B cell (primary cell): ENCODE measurements around the gene DMRT1. TPM values are rescaled to one million over a fixed set of nuclear protein-coding genes. Genes with fewer than 3 reads are reported as not detected.

Source experiments
- ATAC-seq: fragments of 200-7000 bp; cut with Tn5 transposase; one replicate; pipeline ENCODE4 v1.10.0; 2021; ENCODE audit warnings: low read depth, mild to moderate bottlenecking, moderate number of reproducible peaks, moderate library complexity
- CTCF ChIA-PET: fragments of 350-600 bp; sonication (Branson Sonifier 250); formaldehyde crosslinking; loops from one replicate; lab custom pipeline; 2021; ENCODE audit warnings: antibody characterized with exemption, inconsistent platforms; lab: Charles Lee
- POLR2A ChIA-PET: fragments of 350-600 bp; sonication (Branson Sonifier 250); formaldehyde crosslinking; loops from one replicate; lab custom pipeline; 2021; ENCODE audit warnings: antibody characterized with exemption; lab: Charles Lee
- DNase-seq: peaks from one replicate; pipeline ENCODE4 v3.0.0; 2013
- H2AFZ ChIP-seq: 2 replicates; pipeline ENCODE4 v1.6.1; 2012; ENCODE audit warnings: mild to moderate bottlenecking, low read depth, low read length; ENCODE audit not compliant: insufficient read depth, poor library complexity, severe bottlenecking
- H3K27ac ChIP-seq, 2 donors: 1 replicate in 1 of 2; 2 replicates in 1 of 2; pipeline ENCODE4 v1.5.1; 2012 to 2013; ENCODE audit warnings: low read length in 2 of 2, mild to moderate bottlenecking in 2 of 2, moderate library complexity in 1 of 2
- H3K27me3 ChIP-seq, 4 experiments: fragments of 200-600 bp in 1 of 4; sonication (generic) in 1 of 4; replicated peaks in 1 of 4; 1 replicate in 2 of 4; 2 replicates in 2 of 4; pipeline versions ENCODE4 v1.6.1 to v1.7.0; 2013 to 2016; ENCODE audit warnings: low read length in 3 of 4, mild to moderate bottlenecking in 2 of 4, mixed read lengths in 1 of 4, moderate library complexity in 1 of 4; ENCODE audit not compliant: insufficient read depth in 4 of 4, control insufficient read depth in 3 of 4; ENCODE audit errors: control extremely low read depth in 1 of 4
- H3K36me3 ChIP-seq, 2 experiments: replicated peaks in 1 of 2; 1 replicate in 1 of 2; 2 replicates in 1 of 2; pipeline versions ENCODE4 v1.6.1 to v1.7.1; 2013; ENCODE audit warnings: low read length in 1 of 2; ENCODE audit not compliant: insufficient read depth in 2 of 2, control insufficient read depth in 1 of 2; ENCODE audit errors: control extremely low read depth in 1 of 2, extremely low read depth in 1 of 2
- H3K4me1 ChIP-seq, 2 donors: fragments of 200-600 bp in 1 of 2; sonication (generic) in 1 of 2; 1 replicate in 1 of 2; 2 replicates in 1 of 2; pipeline versions ENCODE4 v1.5.1 to v1.6.1; 2013 to 2017; ENCODE audit warnings: low read length in 2 of 2; ENCODE audit not compliant: control insufficient read depth in 2 of 2, insufficient read depth in 2 of 2
- H3K4me2 ChIP-seq: replicated peaks from 2 replicates; pipeline ENCODE3; 2012; ENCODE audit warnings: mild to moderate bottlenecking, low read depth, low read length; ENCODE audit not compliant: poor library complexity, severe bottlenecking
- H3K4me3 ChIP-seq, 5 experiments: fragments of 200-600 bp in 1 of 5; sonication (generic) in 1 of 5; 1 replicate in 3 of 5; 2 replicates in 2 of 5; pipeline versions ENCODE4 v1.5.1 to v1.7.0; 2011 to 2016; ENCODE audit warnings: low read length in 4 of 5, mild to moderate bottlenecking in 4 of 5, low read depth in 2 of 5, control low read depth in 1 of 5, moderate library complexity in 1 of 5; ENCODE audit not compliant: insufficient read depth in 1 of 5; ENCODE audit errors: control extremely low read depth in 1 of 5, extremely low read depth in 1 of 5
- H3K79me2 ChIP-seq: fragments of 200-600 bp; sonication (generic); one replicate; pipeline ENCODE4 v1.6.0; 2016; ENCODE audit warnings: low read length; ENCODE audit not compliant: control insufficient read depth, insufficient read depth
- H3K9ac ChIP-seq: fragments of 200-600 bp; sonication (generic); 2 replicates; pipeline ENCODE4 v1.6.1; 2017; ENCODE audit warnings: mild to moderate bottlenecking, low read length, moderate library complexity
- H3K9me3 ChIP-seq, 3 donors: one replicate each; pipeline versions ENCODE4 v1.6.1 to v1.7.1; 2013; ENCODE audit warnings: low read length in 2 of 3; ENCODE audit not compliant: control insufficient read depth in 2 of 3, insufficient read depth in 1 of 3; ENCODE audit errors: control extremely low read depth in 1 of 3
- H4K20me1 ChIP-seq: 2 replicates; pipeline ENCODE4 v1.6.0; 2012; ENCODE audit warnings: mild to moderate bottlenecking, low read length; ENCODE audit not compliant: insufficient read depth, control insufficient read depth, poor library complexity, severe bottlenecking
- H3K27ac Mint-ChIP-seq: one replicate; pipeline ENCODE4 v1.8.0; 2021; ENCODE audit warnings: mixed read lengths
- H3K27me3 Mint-ChIP-seq: one replicate; pipeline ENCODE4 v1.8.0; 2021; ENCODE audit warnings: mixed read lengths
- H3K4me1 Mint-ChIP-seq: one replicate; pipeline ENCODE4 v1.8.0; 2021; ENCODE audit warnings: mixed read lengths
- H3K4me3 Mint-ChIP-seq: one replicate; pipeline ENCODE4 v1.8.0; 2021; ENCODE audit warnings: mixed read lengths
- H3K9me3 Mint-ChIP-seq: one replicate; pipeline ENCODE4 v1.8.0; 2022; ENCODE audit warnings: mixed read lengths; ENCODE audit not compliant: insufficient read depth
- EZH2 ChIP-seq: IDR thresholded peaks from 2 replicates; pipeline ENCODE4 v1.6.1; 2012; ENCODE audit warnings: borderline replicate concordance, low read depth, mild to moderate bottlenecking, moderate library complexity, low read length; ENCODE audit not compliant: insufficient read depth, poor library complexity, severe bottlenecking
- WGBS: methylation state at CpG from one replicate; pipeline ENCODE4 v1.1.5; 2013; ENCODE audit warnings: missing lambda C conversion rate; ENCODE audit not compliant: insufficient coverage; 5-methylcytosine and 5-hydroxymethylcytosine counted together
- intact Hi-C: fragments of 100-400 bp; cut with micrococcal nuclease; formaldehyde crosslinking; loops from one replicate; pipeline ENCODE4 v1.10.0; 2022
- polyA plus RNA-seq: library from polyadenylated mRNA; depleted of rRNA; stranded (reverse); fragments of >200 nt; gene quantifications from 2 replicates; pipeline ENCODE4 v1.2.3, GENCODE V29; 2012
- total RNA-seq, 2 donors: library from RNA; stranded (reverse); fragments of 120-200 nt in 1 of 2; gene quantifications; 1 replicate in 1 of 2; 2 replicates in 1 of 2; pipeline versions ENCODE4 v1.2.3 to v1.2.4, GENCODE V29; 2013 to 2022
- TF ChIP-seq, protein P1 (sequence below): fragments of 200-600 bp; IDR thresholded peaks from one replicate; pipeline ENCODE4 v1.8.0; 2022; ENCODE audit warnings: antibody characterized with exemption, mild to moderate bottlenecking

The DMRT1 gene
- total and polyA plus RNA-seq, 2 donors (not counting 1 experiment from before 2014, with no cell fraction given): not detected

- Mint-ChIP-seq H3K9me3 (peaks cover 6% of the 10 kb centered on the region), H3K27ac (no peak overlapping the region), H3K4me3 (no peak overlapping the region), H3K27me3 (peaks cover 25% of the 10 kb centered on the region), H3K4me1 (no peaks in the 10 kb centered on the region)
- intact Hi-C loops: no loop called here
- ChIA-PET POLR2A (no interaction called here), CTCF (no interaction called here)
- DNase-seq (no peak), ATAC-seq (no peak)
- H3K36me3 ChIP-seq: no peaks in the 10 kb centered on the region
- H2AFZ ChIP-seq: no peak overlapping the region
- H3K27me3 ChIP-seq: peaks cover 0 to 3% (median 0%) of the 10 kb centered on the region in 4 experiments
- no peaks in the 10 kb centered on the region for H3K9me3 ChIP-seq
- TF ChIP-seq, protein P1, sequence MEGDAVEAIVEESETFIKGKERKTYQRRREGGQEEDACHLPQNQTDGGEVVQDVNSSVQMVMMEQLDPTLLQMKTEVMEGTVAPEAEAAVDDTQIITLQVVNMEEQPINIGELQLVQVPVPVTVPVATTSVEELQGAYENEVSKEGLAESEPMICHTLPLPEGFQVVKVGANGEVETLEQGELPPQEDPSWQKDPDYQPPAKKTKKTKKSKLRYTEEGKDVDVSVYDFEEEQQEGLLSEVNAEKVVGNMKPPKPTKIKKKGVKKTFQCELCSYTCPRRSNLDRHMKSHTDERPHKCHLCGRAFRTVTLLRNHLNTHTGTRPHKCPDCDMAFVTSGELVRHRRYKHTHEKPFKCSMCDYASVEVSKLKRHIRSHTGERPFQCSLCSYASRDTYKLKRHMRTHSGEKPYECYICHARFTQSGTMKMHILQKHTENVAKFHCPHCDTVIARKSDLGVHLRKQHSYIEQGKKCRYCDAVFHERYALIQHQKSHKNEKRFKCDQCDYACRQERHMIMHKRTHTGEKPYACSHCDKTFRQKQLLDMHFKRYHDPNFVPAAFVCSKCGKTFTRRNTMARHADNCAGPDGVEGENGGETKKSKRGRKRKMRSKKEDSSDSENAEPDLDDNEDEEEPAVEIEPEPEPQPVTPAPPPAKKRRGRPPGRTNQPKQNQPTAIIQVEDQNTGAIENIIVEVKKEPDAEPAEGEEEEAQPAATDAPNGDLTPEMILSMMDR: no peak
- TF ChIP-seq EZH2: no peak
- H3K4me1 ChIP-seq: no peaks in the 10 kb centered on the region
- no peak overlapping the region for H3K4me2 ChIP-seq
- 100% methylated on average over 2 of the region's 6 CpGs for WGBS
- H3K27ac ChIP-seq: no peak overlapping the region
- H3K79me2 ChIP-seq: no peaks in the 10 kb centered on the region
- H3K9ac ChIP-seq: no peak overlapping the region
- H3K4me3 ChIP-seq: no peak overlapping the region
- no peaks in the 10 kb centered on the region for H4K20me1 ChIP-seq
Measured at GRCh38 chr9:795869-796268, 45.6 kb upstream of the DMRT1 start.

GRCh38 chr9:800591-801150, 40.8 kb upstream of the DMRT1 start:
- Histone ChIP-seq H4K20me1 (no peaks in the 10 kb centered on the region), H2AFZ (no peak overlapping the region), H3K27me3 (peaks cover 0 to 3% (median 1%) of the 10 kb centered on the region in 4 experiments), H3K36me3 (no peaks in the 10 kb centered on the region), H3K79me2 (no peaks in the 10 kb centered on the region), H3K4me1 (no peaks in the 10 kb centered on the region), H3K9me3 (no peaks in the 10 kb centered on the region), H3K4me3 (no peak overlapping the region), H3K9ac (no peak overlapping the region), H3K27ac (no peak overlapping the region), H3K4me2 (no peak overlapping the region)
- 25% methylated on average over 2 of the region's 9 CpGs for WGBS
- Mint-ChIP-seq H3K9me3 (no peaks in the 10 kb centered on the region), H3K27ac (no peak overlapping the region), H3K4me1 (no peaks in the 10 kb centered on the region), H3K4me3 (no peak overlapping the region), H3K27me3 (peaks cover 31% of the 10 kb centered on the region)
- CTCF ChIA-PET: no interaction called here
- ATAC-seq (no peak), DNase-seq (no peak)
- TF ChIP-seq EZH2: no peak
- TF ChIP-seq, protein P1: no peak
- intact Hi-C loops: loop anchor here (10.0 kb wide), 1 partner anchor 416 kb away; no protein-coding TSS in a partner anchor
- POLR2A ChIA-PET: no interaction called here
